Brain pericyte (primary cell): Measurements from ENCODE around the gene PLCG2.

ENCODE experiments used
- DNase-seq: peaks from one replicate; pipeline ENCODE4 v3.0.0-alpha.2; 2012; ENCODE audit warnings: low read depth, low spot score

The PLCG2 gene

DNA sequence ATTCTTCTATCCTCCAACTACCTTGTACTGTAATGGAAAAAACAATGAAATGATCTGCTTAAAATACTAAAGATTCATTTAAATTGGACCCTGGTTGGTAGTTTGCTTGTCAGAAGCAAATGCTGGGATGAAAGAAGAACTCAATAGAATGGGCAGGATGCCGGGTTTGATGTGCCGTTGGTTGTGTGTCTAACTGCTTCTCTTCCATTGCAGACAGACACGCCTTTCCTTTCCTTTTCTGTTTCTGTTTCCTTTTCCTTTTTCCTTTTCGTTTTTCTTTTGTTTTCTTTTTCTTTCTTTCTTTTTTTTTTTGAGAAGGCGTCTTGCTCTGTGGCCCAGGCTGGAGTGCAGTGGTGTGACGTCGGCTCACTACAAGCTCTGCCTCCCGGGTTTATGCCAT is 64.6 kb downstream of the PLCG2 start:
- DNase-seq, result no peak

DNA sequence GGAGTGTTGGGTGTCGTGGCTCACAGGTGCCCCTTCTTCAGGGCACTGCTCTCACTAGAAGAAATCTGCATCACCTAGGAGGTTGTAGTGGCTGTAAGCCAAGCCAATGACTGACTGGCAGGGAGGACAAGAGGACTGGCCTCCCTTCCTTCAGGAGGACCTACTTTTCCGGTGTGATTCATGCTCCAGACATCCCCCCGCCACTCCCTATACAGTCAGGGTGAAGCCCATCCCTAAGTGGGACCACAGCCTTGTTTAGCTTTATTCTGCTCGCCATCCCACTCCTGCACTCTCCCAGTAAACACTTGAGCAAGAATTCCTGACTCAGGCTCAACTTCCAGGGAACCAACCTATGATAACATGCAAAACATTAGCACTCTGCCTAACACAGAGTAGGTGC is 67.0 kb downstream of the PLCG2 start:
- DNase-seq, result no peak

DNA sequence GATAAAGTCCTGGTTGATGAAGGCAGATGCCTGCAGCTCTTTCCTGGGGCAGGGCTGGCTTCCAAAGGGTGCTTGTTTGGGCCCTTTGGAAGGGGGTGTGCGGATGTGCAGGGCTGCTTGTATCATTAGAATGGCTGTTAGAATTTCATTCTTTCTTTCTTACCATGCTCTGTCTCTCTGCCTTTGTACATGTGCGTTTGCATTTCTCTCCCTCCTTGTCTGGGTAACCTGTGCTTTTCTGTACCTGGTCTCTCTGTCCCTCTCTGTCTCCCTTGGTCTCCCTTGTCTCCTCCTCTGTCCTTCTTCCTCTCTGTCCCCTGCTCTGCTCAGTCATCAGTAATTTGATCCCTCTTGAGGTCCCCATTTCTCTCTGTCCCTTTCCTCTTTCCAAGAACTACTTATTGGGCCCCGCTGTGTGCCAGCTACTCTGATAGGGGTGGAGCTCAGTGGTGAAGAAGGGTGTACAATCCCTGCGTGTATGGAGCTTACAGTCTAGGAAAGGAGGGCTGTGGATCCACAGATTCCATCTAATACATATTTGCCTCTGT is 69.3 kb downstream of the PLCG2 start:
- DNase-seq, result no peak

DNA sequence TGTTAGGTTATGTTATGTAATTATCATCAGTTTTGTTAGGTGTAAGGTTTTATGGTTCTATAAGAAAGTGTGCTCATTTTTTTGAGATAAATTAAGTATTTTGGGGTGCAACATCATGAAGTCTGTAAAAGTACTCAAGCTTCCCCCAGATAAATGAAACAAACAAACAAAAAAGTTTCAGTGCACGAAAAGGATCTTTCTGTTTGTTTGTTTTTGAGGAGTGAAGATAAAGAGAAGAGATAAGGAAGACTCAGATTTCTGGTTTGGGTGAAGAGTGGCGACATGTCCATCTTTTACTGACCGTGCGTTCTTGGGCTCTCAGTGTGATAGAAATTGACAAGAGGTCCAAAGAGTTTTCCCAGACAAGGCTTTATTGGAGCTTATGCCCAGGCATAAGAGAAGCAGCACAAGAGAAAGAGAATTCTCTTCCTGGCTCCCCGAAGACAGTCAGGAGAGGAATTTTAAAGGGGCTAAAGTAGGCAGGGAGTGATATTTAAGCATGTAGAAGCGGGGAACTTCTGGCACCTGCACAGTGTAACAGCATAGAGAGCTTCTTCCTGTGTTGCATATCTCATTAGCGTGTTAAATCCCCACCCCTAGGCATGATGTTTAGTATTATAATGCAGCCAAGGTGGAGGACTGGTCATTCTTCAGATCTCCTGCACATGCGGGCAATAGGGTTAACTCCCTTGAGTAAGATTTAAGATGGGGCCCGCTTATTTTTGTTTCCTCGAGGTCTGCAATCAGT is 71.3 kb downstream of the PLCG2 start:
- no peak for DNase-seq

DNA sequence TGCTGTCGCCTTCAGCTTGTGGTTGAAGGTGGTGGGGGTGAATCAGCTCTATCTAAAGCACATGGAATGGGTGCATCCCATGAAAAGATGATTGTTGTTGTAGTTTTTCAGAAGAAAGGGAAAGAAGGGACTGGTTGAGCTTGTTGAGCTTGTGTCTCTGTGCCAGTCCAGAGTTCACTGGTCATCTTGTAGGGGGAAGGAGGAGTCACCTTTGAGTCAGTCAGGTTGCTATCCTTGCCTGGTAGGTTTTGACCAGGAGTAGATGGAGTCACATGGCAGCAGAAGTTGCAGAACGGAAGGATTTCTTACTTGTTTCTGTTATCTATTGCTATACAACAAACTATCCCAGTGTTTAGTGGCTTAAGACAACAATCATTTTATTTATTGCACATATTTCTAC is 73.3 kb downstream of the PLCG2 start:
- DNase-seq, result no peak

DNA sequence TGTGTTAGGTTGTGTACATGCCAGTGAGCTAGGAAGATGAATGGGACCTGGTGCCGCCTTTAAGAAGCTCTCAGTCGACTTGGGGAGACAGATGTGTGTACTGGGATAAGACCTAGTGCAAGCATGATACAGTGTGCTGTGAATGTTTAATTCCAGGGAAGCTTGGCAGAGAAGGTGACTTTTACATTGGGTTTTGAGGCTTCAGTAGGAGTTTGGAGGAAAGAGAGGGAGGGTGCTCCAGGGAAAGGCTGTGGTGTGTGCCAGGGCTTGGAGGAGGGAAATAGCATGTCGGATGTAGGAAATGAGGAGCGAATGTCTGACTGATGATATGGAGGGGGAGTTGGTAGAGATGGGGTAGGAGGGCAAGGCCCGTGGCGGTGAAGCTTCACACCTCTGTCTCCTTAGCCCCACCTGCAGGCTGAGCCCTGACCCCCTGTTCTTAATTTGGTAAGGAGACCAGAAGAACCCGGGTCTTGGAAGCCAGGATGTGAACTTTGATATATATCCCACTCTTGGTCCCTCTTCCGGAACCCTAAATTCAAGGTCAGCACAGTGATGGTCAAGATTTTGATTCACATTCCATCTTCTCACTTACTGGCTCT is 76.6 kb downstream of the PLCG2 start:
- DNase-seq, result no peak

DNA sequence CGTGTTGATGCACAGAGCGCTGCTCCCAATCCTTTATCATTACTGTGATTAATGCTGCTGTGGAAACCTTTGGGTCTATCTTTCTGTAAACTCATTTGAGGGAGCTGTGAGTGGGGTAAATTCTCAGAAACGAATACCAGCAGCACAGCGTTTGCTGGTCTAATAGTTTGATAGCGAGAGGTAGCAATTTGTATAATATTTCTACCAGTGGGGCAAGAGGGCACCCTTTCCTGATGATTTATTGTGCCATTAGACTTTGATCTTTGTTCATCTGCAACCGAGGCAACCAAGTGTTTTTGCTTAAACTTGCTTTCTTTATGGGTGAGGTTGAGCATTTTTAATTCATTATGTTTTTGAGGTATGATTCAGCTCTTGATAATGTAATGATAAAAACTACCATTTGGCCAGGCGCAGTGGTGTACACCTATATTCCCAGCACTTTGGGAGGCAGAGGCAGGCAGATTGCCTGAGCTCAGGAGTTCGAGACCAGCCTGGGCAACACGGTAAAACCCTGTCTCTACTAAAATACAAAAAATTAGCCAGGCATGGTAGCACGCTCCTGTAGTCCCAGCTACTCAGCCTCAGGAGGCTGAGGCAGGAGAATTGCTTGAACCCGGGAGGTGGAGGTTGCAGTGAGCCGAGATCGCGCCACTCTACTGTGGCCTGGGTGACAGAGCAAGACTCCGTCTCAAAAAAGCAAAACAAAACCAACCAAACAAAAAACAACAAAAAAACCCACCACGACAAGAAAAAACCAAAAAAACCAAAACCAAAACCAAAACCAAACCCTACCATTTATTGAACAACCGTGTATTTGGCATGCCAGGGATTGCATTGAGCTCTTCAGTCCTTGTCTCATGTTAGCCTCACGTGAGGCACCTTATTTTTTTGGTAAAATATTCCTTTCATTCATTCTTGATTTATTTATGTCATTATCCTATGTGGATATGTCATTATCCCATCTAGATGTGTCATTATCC is 81.5 kb downstream of the PLCG2 start:
- DNase-seq, result no peak

DNA sequence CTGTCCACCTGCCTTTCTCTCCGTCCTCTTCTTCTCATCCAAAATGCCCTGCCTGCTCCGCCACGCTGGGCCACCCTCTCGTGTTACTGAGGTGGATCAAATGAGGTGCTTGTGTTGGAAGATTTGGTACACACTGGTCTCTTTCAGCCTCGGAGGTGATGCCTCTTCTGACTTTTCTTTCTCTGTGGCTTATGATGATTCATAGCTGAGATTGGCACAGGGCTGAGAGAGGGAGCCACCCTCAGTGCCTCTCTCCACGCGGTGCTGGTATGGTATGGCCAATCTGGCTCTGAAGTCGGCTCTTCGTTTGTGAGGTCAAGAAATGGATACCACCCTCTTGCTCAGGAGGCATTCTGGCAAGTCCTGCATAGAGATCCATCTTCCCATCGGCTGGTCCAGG is 82.4 kb downstream of the PLCG2 start:
- no peak for DNase-seq

DNA sequence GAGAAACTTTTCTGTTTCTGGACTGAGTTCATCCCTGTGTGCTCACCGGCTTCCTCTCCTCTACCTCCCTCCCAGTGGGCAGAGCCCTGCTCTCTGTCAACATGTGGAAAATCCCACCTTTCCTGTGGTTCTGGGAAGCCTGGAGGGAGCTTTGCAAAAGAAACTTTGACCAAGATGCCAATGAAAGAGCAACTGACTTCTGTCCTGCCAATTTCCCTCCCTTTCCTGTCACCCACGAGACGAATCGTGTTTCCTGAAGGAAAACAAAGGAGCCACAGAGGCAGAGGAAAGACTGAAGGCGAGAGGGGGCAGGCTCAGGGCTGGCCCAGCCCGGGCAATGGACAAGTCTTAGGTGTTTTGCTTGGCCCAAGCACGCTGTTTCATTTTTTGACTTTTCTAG is 82.8 kb downstream of the PLCG2 start:
- no peak for DNase-seq

DNA sequence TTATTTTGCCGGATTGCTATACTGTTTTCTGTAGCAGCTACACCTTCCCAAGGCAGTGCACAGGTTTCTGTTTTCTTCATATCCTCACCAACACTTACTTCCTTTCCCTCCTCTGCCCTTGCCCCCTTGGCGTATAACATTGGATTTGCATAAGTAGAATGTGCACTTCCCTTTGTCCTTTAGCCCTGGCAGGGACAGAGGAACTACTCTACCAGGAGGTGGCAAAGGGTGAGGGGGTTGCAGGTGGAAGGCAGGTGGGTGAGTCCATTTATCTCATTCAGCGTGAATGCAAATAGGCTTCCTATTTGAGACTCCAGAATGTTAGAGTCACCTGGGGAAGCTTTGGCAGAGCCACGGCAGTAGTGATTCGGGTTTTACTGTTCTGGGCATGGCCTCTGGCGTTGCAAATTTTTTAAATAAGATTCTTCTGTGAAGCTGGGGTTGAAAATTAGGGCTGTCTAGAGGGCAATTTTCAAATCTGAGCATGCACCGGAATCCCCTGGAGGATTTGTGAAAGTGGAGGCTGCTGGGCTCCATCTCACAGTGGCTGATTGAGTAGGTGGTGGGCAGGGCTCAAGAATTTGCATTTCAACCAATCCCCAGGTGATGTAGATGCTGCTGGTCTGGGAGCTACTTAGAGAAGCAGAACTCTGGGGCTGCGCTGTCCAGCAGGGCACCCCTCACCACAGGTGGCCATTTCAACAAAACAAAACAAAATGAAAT is 84.7 kb downstream of the PLCG2 start:
- DNase-seq, result no peak

DNA sequence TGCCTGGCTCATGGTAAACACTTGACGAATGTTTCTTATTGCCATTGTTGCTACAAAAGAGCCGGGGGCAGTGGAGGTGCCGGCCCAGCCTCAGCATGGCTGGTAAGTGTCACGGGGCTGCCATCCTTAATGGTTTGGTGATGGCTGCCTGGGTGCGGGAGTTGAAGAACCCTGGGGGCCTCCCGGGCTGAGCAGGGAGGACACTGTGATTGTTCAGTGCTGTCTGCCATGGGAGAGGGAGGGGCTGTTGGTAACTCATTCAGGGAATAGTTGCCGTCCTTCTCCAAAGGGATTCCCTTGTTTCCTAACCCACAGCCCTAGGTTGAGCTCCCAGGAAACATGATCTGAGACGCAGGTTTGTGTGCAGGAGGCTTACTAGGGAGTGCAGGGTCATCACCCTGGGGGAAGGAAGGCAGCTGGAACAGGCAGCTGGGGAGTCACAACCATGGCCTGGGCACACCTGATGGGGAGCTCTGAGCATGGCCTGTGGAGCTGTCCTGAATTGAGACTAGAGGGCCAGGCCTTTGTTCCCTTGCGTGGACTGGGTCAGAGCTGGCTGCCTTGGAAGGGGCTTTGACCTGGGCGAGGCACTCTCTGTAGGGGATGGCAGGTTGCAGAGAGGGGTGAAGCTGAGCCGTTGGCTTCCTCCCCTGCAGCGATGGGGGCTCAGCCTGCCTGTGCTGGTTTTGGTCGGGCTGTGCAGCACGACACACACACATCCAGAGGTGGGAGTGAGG is 85.7 kb downstream of the PLCG2 start:
- DNase-seq, result no peak

DNA sequence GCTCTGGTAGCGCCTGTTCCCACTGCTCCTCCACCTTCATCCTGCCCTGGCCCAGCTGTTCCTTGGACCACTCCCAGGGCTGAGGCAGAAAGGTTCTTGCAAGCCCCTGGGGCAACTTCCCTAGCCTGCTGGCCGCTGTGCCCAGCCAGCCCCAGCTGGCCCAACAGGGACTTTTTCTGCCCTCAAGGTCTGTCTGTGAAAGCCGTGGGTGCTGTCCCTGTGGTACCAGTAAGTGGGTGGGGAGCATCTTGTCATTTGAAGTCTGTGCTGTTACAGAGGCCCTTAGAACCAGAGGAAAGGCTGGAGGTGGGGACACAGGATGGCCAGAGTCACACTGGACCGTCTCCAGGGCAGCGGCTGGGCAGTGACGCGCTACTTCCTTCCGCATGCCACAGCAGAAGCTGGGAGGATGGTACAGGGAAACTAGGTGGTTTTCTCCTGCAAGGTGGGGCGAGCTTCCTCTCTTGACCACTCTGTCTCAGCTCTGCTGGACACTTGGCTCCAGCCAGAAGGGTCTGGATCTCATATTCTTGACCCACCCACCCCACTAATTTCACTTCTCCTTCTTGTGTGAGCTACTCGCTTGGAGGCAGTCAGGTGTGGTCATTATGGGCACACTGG is 87.8 kb downstream of the PLCG2 start:
- DNase-seq, result no peak

DNA sequence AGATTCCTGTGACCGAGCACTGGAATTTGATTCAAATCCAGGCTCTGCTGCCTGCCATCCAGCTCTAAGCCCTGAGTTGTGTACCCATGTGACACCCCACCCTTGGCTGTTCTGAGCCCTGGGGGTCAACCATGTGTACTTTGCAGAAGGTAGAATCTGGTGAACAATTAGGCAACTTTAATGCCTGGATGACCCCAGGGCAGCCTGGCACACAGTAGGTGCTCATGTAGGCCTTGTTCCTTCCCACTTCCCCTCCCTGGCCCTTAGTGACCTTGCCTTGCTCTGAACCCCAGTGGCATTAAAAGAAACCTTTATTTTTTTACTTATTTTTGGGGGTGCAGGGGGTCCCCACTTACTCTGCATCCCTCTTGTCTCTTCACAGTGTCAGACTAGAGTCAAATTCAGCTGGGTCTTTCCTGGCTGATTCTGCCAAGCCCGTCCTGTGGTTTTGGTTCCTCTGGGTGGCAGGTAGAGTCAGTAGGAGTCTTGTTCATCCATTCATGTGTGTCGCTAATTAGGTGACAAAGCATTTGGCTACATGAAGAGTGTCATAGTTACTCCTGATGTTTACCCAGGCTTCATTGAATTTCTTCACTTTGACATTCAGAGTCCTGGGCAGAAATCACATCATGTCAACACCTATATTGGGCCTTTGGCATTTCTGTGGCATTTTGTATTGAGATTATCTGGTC is 89.1 kb downstream of the PLCG2 start:
- no peak for DNase-seq

DNA sequence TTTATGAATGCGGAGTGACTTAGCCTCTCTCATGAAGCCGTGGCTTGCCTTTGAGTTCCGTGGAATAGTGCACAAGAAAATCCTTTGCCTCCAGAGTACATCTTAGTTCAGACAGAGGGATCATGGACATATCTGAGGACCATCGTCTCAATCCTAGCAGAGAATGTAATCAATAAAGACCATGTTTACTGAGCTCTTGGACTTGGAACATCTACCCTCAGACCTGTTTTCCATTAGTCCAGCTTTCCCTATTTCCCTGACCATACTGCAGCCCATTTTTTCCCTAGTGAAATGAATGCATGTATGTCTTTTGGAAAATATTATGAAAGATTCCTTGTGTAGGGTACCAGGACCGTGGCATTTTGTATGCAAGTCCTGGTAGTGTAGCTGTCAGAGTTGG is 90.2 kb downstream of the PLCG2 start:
- no peak for DNase-seq

DNA sequence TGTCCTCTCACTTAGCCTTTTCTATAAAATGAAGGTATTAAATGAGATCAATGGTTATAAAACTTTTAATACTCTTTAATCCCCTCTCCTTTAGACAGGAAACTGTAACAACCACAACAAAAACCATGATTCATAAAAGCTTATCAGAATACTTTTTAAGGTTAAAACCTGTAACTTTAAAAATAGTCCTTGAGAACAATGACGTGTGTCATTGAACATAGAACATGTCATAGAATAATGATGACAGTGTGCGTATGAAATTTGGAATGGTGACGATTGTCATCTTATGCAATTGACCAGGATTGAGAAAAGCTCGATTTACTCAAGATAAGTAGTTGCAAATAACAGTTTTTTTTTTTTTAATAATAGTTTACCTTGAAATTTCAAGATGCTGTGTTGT is 94.1 kb downstream of the PLCG2 start:
- no peak for DNase-seq

DNA sequence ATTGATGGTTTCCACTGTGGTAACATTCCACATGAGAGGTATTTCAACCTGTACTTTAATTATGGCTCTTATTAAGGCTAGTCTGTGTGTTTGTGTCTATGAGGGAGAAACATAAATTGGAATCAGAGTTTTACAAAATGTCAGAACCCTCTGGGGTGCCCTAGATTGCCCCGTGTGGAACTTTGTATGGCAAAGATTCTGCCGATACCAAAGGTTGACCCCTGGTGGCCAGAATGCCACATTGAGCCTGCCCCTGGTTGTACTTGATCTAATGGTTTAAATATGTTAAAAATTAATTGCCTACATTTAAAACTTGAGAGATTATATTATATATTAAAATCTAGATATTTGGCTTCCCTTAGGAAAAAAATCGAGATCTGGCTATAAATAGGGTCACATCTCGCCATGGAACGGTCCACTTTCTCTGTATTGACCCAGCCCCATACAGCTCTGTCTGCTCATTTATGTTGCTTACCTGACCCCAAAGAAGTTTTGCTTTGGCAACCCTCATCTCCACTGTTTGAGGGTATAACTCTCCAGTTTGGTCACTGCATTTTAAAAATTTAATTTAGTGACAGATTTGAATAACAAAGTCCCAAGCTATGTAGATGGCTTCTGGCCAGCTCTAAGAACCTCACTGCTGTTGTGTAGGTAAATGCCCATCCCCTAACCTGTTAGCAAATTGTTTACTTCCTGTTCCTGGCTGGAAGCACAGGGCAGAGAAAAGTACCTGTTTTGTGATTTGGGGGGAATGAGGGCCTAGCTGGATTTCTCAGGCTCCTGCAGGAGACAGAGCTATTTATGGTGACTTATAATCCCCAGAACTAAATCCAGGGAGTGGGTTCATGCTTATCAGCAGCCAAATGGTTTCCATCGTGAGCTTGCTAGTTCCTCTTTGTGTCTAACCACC is 95.0 kb downstream of the PLCG2 start:
- no peak for DNase-seq

DNA sequence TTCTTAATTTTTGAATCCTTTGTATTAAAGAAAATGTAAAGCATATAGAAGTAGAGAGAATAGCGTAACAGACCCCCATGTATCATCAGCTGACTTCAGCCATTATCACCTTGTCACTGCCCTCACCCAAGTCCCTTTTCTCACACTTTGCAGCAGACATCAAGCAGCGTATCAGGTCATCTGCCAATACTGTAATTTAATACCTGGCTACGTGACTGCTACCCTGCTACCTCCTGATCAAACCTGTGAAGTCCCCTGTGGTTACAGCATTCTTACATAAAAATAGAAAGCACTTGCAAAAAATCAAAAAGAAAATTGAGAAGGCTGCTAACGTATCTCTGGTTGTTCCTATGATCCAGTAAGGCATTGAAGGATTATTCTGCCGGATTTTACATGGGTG is 96.4 kb downstream of the PLCG2 start:
- DNase-seq, result no peak

DNA sequence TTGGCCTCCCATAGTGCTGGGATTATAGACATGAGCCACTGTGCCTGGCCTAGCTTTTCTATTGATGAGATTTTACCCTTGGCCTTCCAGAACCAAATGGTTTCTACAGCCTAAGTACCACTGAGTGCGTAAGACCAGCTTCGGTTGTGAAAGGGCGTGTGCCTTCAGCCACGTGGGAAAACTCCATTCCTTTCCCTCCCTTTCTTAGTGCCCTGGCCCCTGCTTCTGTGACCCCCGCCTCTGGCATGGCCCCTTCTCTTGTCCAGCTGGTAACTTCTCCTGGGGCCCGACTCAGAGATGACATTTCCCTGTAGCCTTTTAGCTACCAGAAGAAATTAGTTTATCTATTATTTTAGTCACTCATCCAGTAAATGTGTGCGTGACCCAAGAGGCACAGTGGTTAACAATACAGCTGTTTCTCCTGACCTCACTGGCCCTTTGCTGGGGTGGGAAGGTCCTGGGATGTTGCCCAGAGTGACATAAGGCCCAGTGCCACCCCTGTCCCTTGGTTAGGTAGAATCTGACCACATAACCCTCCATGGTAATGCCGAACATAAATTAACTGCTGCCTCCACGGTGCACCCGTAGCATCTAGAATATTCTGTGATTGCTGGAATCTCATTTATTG is 97.3 kb downstream of the PLCG2 start:
- DNase-seq, result no peak
